HepG2 (cell line): Measurements from ENCODE around the gene ELAPOR1.

Source experiments
- DMAP1 ChIP-seq: IDR thresholded peaks from 2 replicates; pipeline ENCODE4 v1.6.1; 2016
- FLYWCH1 ChIP-seq: sonication (generic); formaldehyde crosslinking; IDR thresholded peaks from 2 replicates; pipeline ENCODE4 v1.8.1; 2023; ENCODE audit warnings: mild to moderate bottlenecking, missing genetic modification reagents
- MXI1 ChIP-seq: IDR thresholded peaks from 3 replicates; pipeline ENCODE4 v1.6.1; 2012; ENCODE audit warnings: low read depth, low read length, inconsistent platforms, borderline replicate concordance

DNA sequence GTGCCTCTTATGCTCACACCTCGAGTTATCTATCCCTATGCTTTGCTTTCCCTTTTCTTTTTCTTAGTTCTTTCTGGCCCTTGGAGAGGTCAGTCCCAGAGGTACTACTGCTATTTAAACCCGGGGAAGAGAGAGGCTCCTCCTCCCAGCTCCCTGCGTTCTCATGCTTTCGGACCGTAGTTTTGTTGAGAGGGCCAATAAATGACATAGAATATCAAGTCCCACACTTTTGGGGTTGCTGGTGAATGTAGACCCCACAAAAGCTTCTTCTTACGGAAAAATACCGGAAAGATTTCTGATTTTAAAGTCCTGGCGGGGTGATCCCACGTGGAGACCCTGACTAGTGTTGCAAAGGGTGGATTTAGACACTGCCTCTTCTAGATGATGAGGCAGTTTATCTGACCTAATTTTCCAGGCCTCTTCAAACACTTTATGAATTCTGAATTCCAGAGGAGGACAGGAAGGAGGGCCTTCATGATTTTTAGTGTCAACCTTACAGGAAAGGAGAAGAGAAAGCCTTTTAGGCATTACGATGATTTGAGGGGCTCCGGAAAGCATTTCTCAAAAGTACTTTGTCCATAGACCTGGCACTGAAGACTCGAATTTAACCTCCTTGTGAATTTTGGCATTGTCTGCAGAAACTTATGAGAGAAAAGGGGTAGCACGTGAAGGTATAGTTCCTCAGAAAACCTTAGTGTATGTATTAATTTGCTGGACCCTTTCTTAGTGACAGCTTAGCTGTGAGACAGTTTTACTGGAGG, 22.7 kb upstream of the ELAPOR1 start:
- TF ChIP-seq MXI1 (no peak), FLYWCH1 (no peak), DMAP1 (CRISPR knock-in tag) (peak; percentile 3; the same call in 1 of the 2 replicates)
